ENCODE results near the gene EDARADD.

DNA sequence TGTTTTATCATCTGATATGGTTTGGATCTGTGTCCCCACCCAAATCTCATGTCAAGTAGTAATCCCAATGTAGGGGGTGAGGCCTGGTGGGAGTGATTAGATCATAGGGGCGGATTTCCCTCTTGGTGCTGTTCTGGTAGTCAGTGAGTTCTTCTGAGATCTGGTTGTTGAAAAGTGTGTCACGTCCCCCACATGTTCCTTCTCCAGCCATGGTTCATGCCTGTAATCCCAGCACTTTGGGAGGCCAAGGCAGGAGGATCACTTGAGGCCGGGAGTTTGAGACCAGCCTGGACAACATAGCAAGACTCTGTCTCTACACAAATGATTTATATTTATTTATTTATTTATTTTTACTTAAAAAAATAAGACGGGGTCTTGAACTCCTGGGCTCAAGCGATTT, 30.8 kb upstream of the EDARADD start:
- no peak for TF ChIP-seq GATA2 (IDR thresholded peaks at IDR 0.05; ENCODE audit: low read depth, low read length)
- no peak for TF ChIP-seq GATA3 (IDR thresholded peaks at IDR 0.05; ENCODE audit: low read depth, low read length)

Data from SH-SY5Y (cell line).